GM23248 (cell line): Measurements from ENCODE around the gene FAM210A. TPM values are rescaled to one million over a fixed set of nuclear protein-coding genes. Genes with fewer than 3 reads are reported as not detected.

Experiments
- DNase-seq: peaks from one replicate; pipeline ENCODE4 v3.0.0-alpha.2; 2015
- H2AFZ ChIP-seq: fragments of 200-600 bp; sonication (generic); 2 replicates; pipeline ENCODE4 v1.6.1; 2016; ENCODE audit warnings: antibody characterized with exemption
- H3F3A ChIP-seq: fragments of 200-600 bp; sonication (generic); 2 replicates; pipeline ENCODE4 v1.6.1; 2016; ENCODE audit warnings: mild to moderate bottlenecking, antibody characterized with exemption, mixed run types; ENCODE audit not compliant: insufficient read depth
- H3K27ac ChIP-seq: fragments of 200-600 bp; sonication (generic); 2 replicates; pipeline ENCODE4 v1.5.1; 2016; ENCODE audit warnings: mild to moderate bottlenecking
- H3K27me3 ChIP-seq: fragments of 200-600 bp; sonication (generic); replicated peaks from 2 replicates; pipeline ENCODE4 v1.6.1; 2016; ENCODE audit warnings: mild to moderate bottlenecking; ENCODE audit not compliant: insufficient read depth
- H3K36me3 ChIP-seq: fragments of 200-600 bp; sonication (generic); 2 replicates; pipeline ENCODE4 v1.6.1; 2016; ENCODE audit warnings: low read depth, mild to moderate bottlenecking
- H3K4me1 ChIP-seq: fragments of 200-600 bp; sonication (generic); 2 replicates; pipeline ENCODE4 v1.6.1; 2016; ENCODE audit warnings: mild to moderate bottlenecking; ENCODE audit not compliant: insufficient read depth
- H3K4me2 ChIP-seq: fragments of 200-600 bp; sonication (generic); one replicate; pipeline ENCODE4 v1.6.1; 2016; ENCODE audit warnings: mild to moderate bottlenecking; ENCODE audit not compliant: unreplicated experiment
- H3K4me3 ChIP-seq: fragments of 200-600 bp; sonication (generic); 2 replicates; pipeline ENCODE4 v1.5.1; 2016; ENCODE audit warnings: mild to moderate bottlenecking
- H3K79me2 ChIP-seq: fragments of 200-600 bp; sonication (generic); 2 replicates; pipeline ENCODE4 v1.6.1; 2016; ENCODE audit warnings: mild to moderate bottlenecking; ENCODE audit not compliant: insufficient read depth
- H3K9ac ChIP-seq: fragments of 200-600 bp; sonication (generic); 2 replicates; pipeline ENCODE4 v1.6.1; 2016; ENCODE audit warnings: mild to moderate bottlenecking
- H3K9me2 ChIP-seq: fragments of 200-600 bp; sonication (generic); 2 replicates; pipeline ENCODE4 v1.6.1; 2016; ENCODE audit warnings: mixed run types, mild to moderate bottlenecking, moderate library complexity; ENCODE audit not compliant: insufficient read depth
- H3K9me3 ChIP-seq: fragments of 200-600 bp; sonication (generic); one replicate; pipeline ENCODE4 v1.6.1; 2017; ENCODE audit warnings: low read depth
- H4K20me1 ChIP-seq: fragments of 200-600 bp; sonication (generic); 2 replicates; pipeline ENCODE4 v1.6.0; 2016; ENCODE audit not compliant: insufficient read depth
- EZH2 ChIP-seq: fragments of 200-600 bp; sonication (generic); IDR thresholded peaks from 2 replicates; pipeline ENCODE4 v1.6.1; 2018; ENCODE audit warnings: antibody characterized with exemption, mild to moderate bottlenecking; ENCODE audit not compliant: insufficient read depth, poor library complexity, severe bottlenecking
- EZH2phosphoT487 ChIP-seq: fragments of 200-600 bp; sonication (generic); IDR thresholded peaks from 2 replicates; pipeline ENCODE4 v1.6.1; 2018; ENCODE audit warnings: antibody characterized with exemption, moderate library complexity, mild to moderate bottlenecking, low read depth; ENCODE audit not compliant: insufficient read depth
- WGBS, 2 experiments: methylation state at CpG; one replicate each; pipeline ENCODE4 v1.1.6; 2015 to 2017; ENCODE audit warnings: low lambda C conversion rate in 2 of 2, low coverage in 1 of 2; ENCODE audit errors: missing lambda C conversion rate in 2 of 2; 5-methylcytosine and 5-hydroxymethylcytosine counted together
- in situ Hi-C: fragments of 300-500 bp; cut with MboI; formaldehyde crosslinking; loops from 2 replicates; pipeline ENCODE4 v1.15.0; 2020
- polyA plus RNA-seq: library from polyadenylated mRNA; unstranded; fragments of >200 nt; fragmentation: Nextera tagmentation; extraction: Ambion mirVana; gene quantifications from 2 replicates; pipeline ENCODE4 v1.2.1, GENCODE V29; 2016
- total RNA-seq: library from RNA; depleted of rRNA; stranded (reverse); fragments of >200 nt; shearing (Covaris generic); gene quantifications from 2 replicates; pipeline ENCODE4 v1.2.3, GENCODE V29; 2014

The FAM210A gene
- total and polyA plus RNA-seq, 2 experiments from 2014 or later: 14.2 to 24.9 TPM

GRCh38 chr18:13619505-13620205 is 106.7 kb downstream of the FAM210A start:
- H3K79me2 ChIP-seq: no peaks in the 10 kb centered on the region
- H3K27me3 ChIP-seq: peaks cover 14% of the 10 kb centered on the region
- H3K9me2 ChIP-seq: no peaks in the 10 kb centered on the region
- DNase-seq: no peak
- H3K4me3 ChIP-seq: no peak overlapping the region
- H4K20me1 ChIP-seq: no peaks in the 10 kb centered on the region
- no peaks in the 10 kb centered on the region for H3K4me1 ChIP-seq
- H3F3A ChIP-seq: no peaks in the 10 kb centered on the region
- H3K36me3 ChIP-seq: no peaks in the 10 kb centered on the region
- H3K27ac ChIP-seq: no peak overlapping the region
- no peak overlapping the region for H2AFZ ChIP-seq
- no peak overlapping the region for H3K4me2 ChIP-seq
- TF ChIP-seq EZH2phosphoT487 (no peak), EZH2 (no peak)
- no peaks in the 10 kb centered on the region for H3K9me3 ChIP-seq
- WGBS, 2 experiments: 71 to 74% methylated on average over 18 to 19 of the region's 20 CpGs
- in situ Hi-C loops: no loop called here
- no peak overlapping the region for H3K9ac ChIP-seq

GRCh38 chr18:13618760-13619438 is 107.5 kb downstream of the FAM210A start:
- H3K9me3 ChIP-seq: no peaks in the 10 kb centered on the region
- H2AFZ ChIP-seq: no peak overlapping the region
- no peak for DNase-seq

GRCh38 chr18:13617826-13618515 is 108.4 kb downstream of the FAM210A start:
- Histone ChIP-seq H3K27ac (no peak overlapping the region), H3K36me3 (no peaks in the 10 kb centered on the region), H3K9me3 (no peaks in the 10 kb centered on the region), H3K4me2 (no peak overlapping the region), H3K4me3 (no peak overlapping the region), H3K27me3 (peaks cover 30% of the 10 kb centered on the region), H3K79me2 (no peaks in the 10 kb centered on the region), H2AFZ (no peak overlapping the region), H4K20me1 (no peaks in the 10 kb centered on the region), H3F3A (no peaks in the 10 kb centered on the region), H3K9me2 (no peaks in the 10 kb centered on the region), H3K4me1 (no peaks in the 10 kb centered on the region), H3K9ac (no peak overlapping the region)
- WGBS, 2 experiments: 22 to 25% methylated on average over 9 of the region's 9 CpGs
- in situ Hi-C loops: no loop called here
- no peak for DNase-seq
- TF ChIP-seq EZH2phosphoT487 (no peak), EZH2 (no peak)

More at GRCh38 chr18:13618760-13619438, 107.5 kb downstream of the FAM210A start:
- no peaks in the 10 kb centered on the region for H3K4me1 ChIP-seq
- H3K9me2 ChIP-seq: no peaks in the 10 kb centered on the region
- H3K4me3 ChIP-seq: no peak overlapping the region
- H3F3A ChIP-seq: no peaks in the 10 kb centered on the region
- H3K4me2 ChIP-seq: no peak overlapping the region
- no peak overlapping the region for H3K9ac ChIP-seq
- H3K27ac ChIP-seq: no peak overlapping the region
- H3K27me3 ChIP-seq: peaks cover 21% of the 10 kb centered on the region
- H3K79me2 ChIP-seq: no peaks in the 10 kb centered on the region
- H3K36me3 ChIP-seq: no peaks in the 10 kb centered on the region
- in situ Hi-C loops: no loop called here
- no peaks in the 10 kb centered on the region for H4K20me1 ChIP-seq
- 70 to 78% methylated on average over 13 of the region's 13 CpGs for WGBS, 2 experiments
- TF ChIP-seq EZH2 (no peak), EZH2phosphoT487 (no peak)

GRCh38 chr18:13616525-13617035 is 109.8 kb downstream of the FAM210A start:
- no peaks in the 10 kb centered on the region for H3K9me2 ChIP-seq
- H4K20me1 ChIP-seq: no peaks in the 10 kb centered on the region
- WGBS, 2 experiments: 75 to 79% methylated on average over 14 to 15 of the region's 15 CpGs
- no peaks in the 10 kb centered on the region for H3K79me2 ChIP-seq
- no peak overlapping the region for H3K9ac ChIP-seq
- DNase-seq: no peak
- no peak for TF ChIP-seq EZH2
- no peak for TF ChIP-seq EZH2phosphoT487
- no peaks in the 10 kb centered on the region for H3K9me3 ChIP-seq
- H3K4me2 ChIP-seq: no peak overlapping the region
- H3K27me3 ChIP-seq: peaks cover 44% of the 10 kb centered on the region
- in situ Hi-C loops: no loop called here
- H3F3A ChIP-seq: no peaks in the 10 kb centered on the region
- H3K36me3 ChIP-seq: no peaks in the 10 kb centered on the region
- H3K4me1 ChIP-seq: no peaks in the 10 kb centered on the region
- H3K4me3 ChIP-seq: no peak overlapping the region
- H3K27ac ChIP-seq: no peak overlapping the region
- no peak overlapping the region for H2AFZ ChIP-seq
